Astrocyte (in vitro differentiated cells and primary cell): Measurements from ENCODE around the gene SYNPO2. TPM values are rescaled to one million over a fixed set of nuclear protein-coding genes. Genes with fewer than 3 reads are reported as not detected.

Experiments used
- DNase-seq: peaks from one replicate; pipeline ENCODE4 v3.0.0-alpha.2; 2010; ENCODE audit warnings: low read depth
- FAIRE-seq: peaks from 2 replicates; lab custom pipeline; 2011; peaks lifted over from hg19 to GRCh38; lab: Jason Lieb, UNC
- H2AFZ ChIP-seq: 2 replicates; pipeline ENCODE4 v1.6.0; 2012; ENCODE audit warnings: low read depth, low read length, inconsistent platforms
- H3K27ac ChIP-seq: 2 replicates; pipeline ENCODE4 v1.5.1; 2011; ENCODE audit warnings: low read depth, low read length, inconsistent platforms
- H3K27me3 ChIP-seq: 2 replicates; pipeline ENCODE4 v1.6.0; 2011; ENCODE audit warnings: low read length, inconsistent platforms; ENCODE audit not compliant: insufficient read depth
- H3K36me3 ChIP-seq: 2 replicates; pipeline ENCODE4 v1.5.1; 2011; ENCODE audit warnings: low read length, inconsistent platforms; ENCODE audit not compliant: insufficient read depth
- H3K4me1 ChIP-seq: 2 replicates; pipeline ENCODE4 v1.5.1; 2011; ENCODE audit warnings: low read length, inconsistent platforms; ENCODE audit not compliant: insufficient read depth
- H3K4me2 ChIP-seq: 2 replicates; pipeline ENCODE4 v1.6.0; 2012; ENCODE audit warnings: low read length, inconsistent platforms
- H3K4me3 ChIP-seq: 2 replicates; pipeline ENCODE4 v1.5.1; 2011; ENCODE audit warnings: low read depth, mild to moderate bottlenecking, low read length, inconsistent platforms; ENCODE audit not compliant: insufficient read depth
- H3K79me2 ChIP-seq: 2 replicates; pipeline ENCODE4 v1.6.0; 2012; ENCODE audit warnings: mild to moderate bottlenecking, low read length, inconsistent platforms; ENCODE audit not compliant: insufficient read depth
- H3K9ac ChIP-seq: 2 replicates; pipeline ENCODE4 v1.6.0; 2012; ENCODE audit warnings: mild to moderate bottlenecking, low read length, inconsistent platforms
- H3K9me3 ChIP-seq: 2 replicates; pipeline ENCODE4 v1.5.1; 2012; ENCODE audit warnings: low read depth, mild to moderate bottlenecking, low read length, inconsistent platforms; ENCODE audit not compliant: insufficient read depth
- H4K20me1 ChIP-seq: 2 replicates; pipeline ENCODE4 v1.6.0; 2012; ENCODE audit warnings: low read length, inconsistent platforms; ENCODE audit not compliant: insufficient read depth
- H3K27ac Mint-ChIP-seq: one replicate; pipeline ENCODE4 v1.8.0; 2021; ENCODE audit warnings: mild to moderate bottlenecking, mixed read lengths; ENCODE audit not compliant: unreplicated experiment
- H3K27me3 Mint-ChIP-seq: one replicate; pipeline ENCODE4 v1.8.0; 2021; ENCODE audit warnings: low read depth, mixed read lengths; ENCODE audit not compliant: unreplicated experiment
- H3K36me3 Mint-ChIP-seq: one replicate; pipeline ENCODE4 v1.8.0; 2021; ENCODE audit warnings: low read depth, mixed read lengths; ENCODE audit not compliant: unreplicated experiment
- H3K4me1 Mint-ChIP-seq: one replicate; pipeline ENCODE4 v1.8.0; 2021; ENCODE audit warnings: low read depth, mixed read lengths; ENCODE audit not compliant: unreplicated experiment
- H3K4me3 Mint-ChIP-seq: one replicate; pipeline ENCODE4 v1.8.0; 2021; ENCODE audit warnings: mild to moderate bottlenecking, moderate library complexity, mixed read lengths; ENCODE audit not compliant: unreplicated experiment
- H3K9me3 Mint-ChIP-seq: one replicate; pipeline ENCODE4 v1.8.0; 2021; ENCODE audit warnings: mild to moderate bottlenecking, mixed read lengths; ENCODE audit not compliant: unreplicated experiment
- EZH2 ChIP-seq: IDR thresholded peaks from 2 replicates; pipeline ENCODE4 v1.6.1; 2012; ENCODE audit warnings: mild to moderate bottlenecking, low read length, inconsistent platforms; ENCODE audit not compliant: insufficient read depth
- total RNA-seq: library from RNA; stranded (reverse); gene quantifications from 2 replicates; pipeline ENCODE4 v1.2.1, GENCODE V29; 2021
- TF ChIP-seq, protein P1 (sequence below): IDR thresholded peaks from 2 replicates; pipeline ENCODE4 v1.5.1; 2011; ENCODE audit warnings: low read depth, mild to moderate bottlenecking, inconsistent platforms, low read length, moderate library complexity; ENCODE audit not compliant: insufficient read depth

SYNPO2 gene
- total RNA-seq, 1 donor from 2014 or later = 4.2 TPM

GRCh38 chr4:118983293-118983692 is 94.6 kb downstream of the SYNPO2 start:
- H4K20me1 ChIP-seq = no peaks in the 10 kb centered on the region
- H3K4me3 ChIP-seq = no peak overlapping the region

GRCh38 chr4:118983831-118984230 is 95.2 kb downstream of the SYNPO2 start:
- Histone ChIP-seq H3K9ac (no peak overlapping the region), H4K20me1 (no peaks in the 10 kb centered on the region), H3K79me2 (no peaks in the 10 kb centered on the region), H3K36me3 (no peaks in the 10 kb centered on the region), H3K27ac (no peak overlapping the region), H2AFZ (no peak overlapping the region), H3K27me3 (no peaks in the 10 kb centered on the region), H3K4me1 (peaks cover 24% of the 10 kb centered on the region), H3K4me2 (no peak overlapping the region), H3K4me3 (no peak overlapping the region), H3K9me3 (no peaks in the 10 kb centered on the region)
- Mint-ChIP-seq H3K36me3 (no peaks in the 10 kb centered on the region), H3K27me3 (no peaks in the 10 kb centered on the region), H3K9me3 (no peaks in the 10 kb centered on the region), H3K4me1 (peaks cover 20% of the 10 kb centered on the region), H3K4me3 (no peak overlapping the region), H3K27ac (no peak overlapping the region)
- no peak for DNase-seq
- FAIRE-seq = no peak
- TF ChIP-seq, protein P1, sequence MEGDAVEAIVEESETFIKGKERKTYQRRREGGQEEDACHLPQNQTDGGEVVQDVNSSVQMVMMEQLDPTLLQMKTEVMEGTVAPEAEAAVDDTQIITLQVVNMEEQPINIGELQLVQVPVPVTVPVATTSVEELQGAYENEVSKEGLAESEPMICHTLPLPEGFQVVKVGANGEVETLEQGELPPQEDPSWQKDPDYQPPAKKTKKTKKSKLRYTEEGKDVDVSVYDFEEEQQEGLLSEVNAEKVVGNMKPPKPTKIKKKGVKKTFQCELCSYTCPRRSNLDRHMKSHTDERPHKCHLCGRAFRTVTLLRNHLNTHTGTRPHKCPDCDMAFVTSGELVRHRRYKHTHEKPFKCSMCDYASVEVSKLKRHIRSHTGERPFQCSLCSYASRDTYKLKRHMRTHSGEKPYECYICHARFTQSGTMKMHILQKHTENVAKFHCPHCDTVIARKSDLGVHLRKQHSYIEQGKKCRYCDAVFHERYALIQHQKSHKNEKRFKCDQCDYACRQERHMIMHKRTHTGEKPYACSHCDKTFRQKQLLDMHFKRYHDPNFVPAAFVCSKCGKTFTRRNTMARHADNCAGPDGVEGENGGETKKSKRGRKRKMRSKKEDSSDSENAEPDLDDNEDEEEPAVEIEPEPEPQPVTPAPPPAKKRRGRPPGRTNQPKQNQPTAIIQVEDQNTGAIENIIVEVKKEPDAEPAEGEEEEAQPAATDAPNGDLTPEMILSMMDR = no peak
- no peak for TF ChIP-seq EZH2

More at GRCh38 chr4:118983293-118983692, 94.6 kb downstream of the SYNPO2 start:
- Histone ChIP-seq H3K9me3 (no peaks in the 10 kb centered on the region), H3K27ac (no peak overlapping the region), H2AFZ (no peak overlapping the region), H3K27me3 (no peaks in the 10 kb centered on the region), H3K9ac (no peak overlapping the region), H3K36me3 (no peaks in the 10 kb centered on the region), H3K4me2 (no peak overlapping the region), H3K4me1 (peaks cover 19% of the 10 kb centered on the region), H3K79me2 (no peaks in the 10 kb centered on the region)
- FAIRE-seq (no peak), DNase-seq (no peak)
- Mint-ChIP-seq H3K9me3 (no peaks in the 10 kb centered on the region), H3K4me1 (peaks cover 18% of the 10 kb centered on the region), H3K27ac (no peak overlapping the region), H3K36me3 (no peaks in the 10 kb centered on the region), H3K4me3 (no peak overlapping the region), H3K27me3 (no peaks in the 10 kb centered on the region)
- no peak for TF ChIP-seq EZH2
- TF ChIP-seq, protein P1 = no peak

- Histone ChIP-seq H3K4me1 (peaks cover 32% of the 10 kb centered on the region), H2AFZ (no peak overlapping the region), H3K4me2 (no peak overlapping the region), H3K79me2 (no peaks in the 10 kb centered on the region), H4K20me1 (no peaks in the 10 kb centered on the region), H3K9ac (no peak overlapping the region), H3K27me3 (no peaks in the 10 kb centered on the region), H3K36me3 (no peaks in the 10 kb centered on the region), H3K9me3 (no peaks in the 10 kb centered on the region), H3K27ac (no peak overlapping the region), H3K4me3 (no peak overlapping the region)
- no peak for TF ChIP-seq EZH2
- TF ChIP-seq, protein P1 = no peak
- FAIRE-seq (no peak), DNase-seq (no peak)
- no peaks in the 10 kb centered on the region for H3K36me3 Mint-ChIP-seq
- H3K4me3 Mint-ChIP-seq = no peak overlapping the region
- H3K4me1 Mint-ChIP-seq = peaks cover 28% of the 10 kb centered on the region
- no peaks in the 10 kb centered on the region for H3K9me3 Mint-ChIP-seq
- no peak overlapping the region for H3K27ac Mint-ChIP-seq
- no peaks in the 10 kb centered on the region for H3K27me3 Mint-ChIP-seq
Observed at GRCh38 chr4:118985170-118986000, 96.7 kb downstream of the SYNPO2 start.
